SJSA1 (cell line): ENCODE data around the gene LGALS1. TPM values are rescaled to one million over a fixed set of nuclear protein-coding genes. Genes with fewer than 3 reads are reported as not detected.
"Not testable (repeated sequence)": the region's sequence is repeated elsewhere in the genome, so short reads cannot be mapped to it uniquely, and the experiment has no call there.

Experiments used
- DNase-seq, 2 experiments: peaks; one replicate each; pipeline ENCODE4 v3.0.0-alpha.2; 2015 to 2020; ENCODE audit warnings: low spot score in 2 of 2, low read depth in 1 of 2
- H3K27ac ChIP-seq: fragments of 250-450 bp; sonication (Bioruptor Pico); 2 replicates; pipeline ENCODE4 v1.5.1; 2020; ENCODE audit warnings: mild to moderate bottlenecking, moderate library complexity
- H3K27me3 ChIP-seq: fragments of 250-450 bp; sonication (Bioruptor Pico); replicated peaks from 2 replicates; pipeline ENCODE4 v1.5.1; 2020; ENCODE audit warnings: mild to moderate bottlenecking, moderate library complexity
- H3K36me3 ChIP-seq: fragments of 250-450 bp; sonication (Bioruptor Pico); 2 replicates; pipeline ENCODE4 v1.5.1; 2020; ENCODE audit warnings: mild to moderate bottlenecking
- H3K4me1 ChIP-seq: fragments of 250-450 bp; sonication (Bioruptor Pico); replicated peaks from 2 replicates; pipeline ENCODE4 v1.6.1; 2021; ENCODE audit warnings: mild to moderate bottlenecking
- H3K4me3 ChIP-seq: fragments of 250-450 bp; sonication (Bioruptor Pico); 2 replicates; pipeline ENCODE4 v1.5.1; 2020; ENCODE audit warnings: mild to moderate bottlenecking
- H3K9me3 ChIP-seq: fragments of 250-450 bp; sonication (Bioruptor Pico); replicated peaks from 2 replicates; pipeline ENCODE4 v1.5.1; 2020; ENCODE audit warnings: mild to moderate bottlenecking
- total RNA-seq: library from RNA; depleted of rRNA; stranded (reverse); fragments of >200 nt; shearing (Covaris generic); gene quantifications from 2 replicates; pipeline ENCODE4 v1.2.3, GENCODE V29; 2014

The LGALS1 gene
- total RNA-seq, 1 experiment from 2014 or later: 5,490 TPM

- H3K36me3 ChIP-seq: peaks cover 21% of the 10 kb centered on the region
- H3K27ac ChIP-seq: no peak overlapping the region
- H3K9me3 ChIP-seq: no peaks in the 10 kb centered on the region
- DNase-seq: no peak
- H3K27me3 ChIP-seq: no peaks in the 10 kb centered on the region
- H3K4me3 ChIP-seq: no peak overlapping the region
- peaks cover 8% of the 10 kb centered on the region for H3K4me1 ChIP-seq
Measured at GRCh38 chr22:37697538-37697835, 22.1 kb downstream of the LGALS1 start.

GRCh38 chr22:37701141-37701786 is 25.8 kb downstream of the LGALS1 start:
- Histone ChIP-seq H3K27me3 (no peaks in the 10 kb centered on the region), H3K36me3 (no peaks in the 10 kb centered on the region), H3K9me3 (no peaks in the 10 kb centered on the region), H3K4me3 (no peak overlapping the region), H3K27ac (no peak overlapping the region), H3K4me1 (peaks cover 8% of the 10 kb centered on the region)
- DNase-seq: no peak

GRCh38 chr22:37703906-37704305 is 28.5 kb downstream of the LGALS1 start:
- no peak for DNase-seq

GRCh38 chr22:37704645-37705044 is 29.2 kb downstream of the LGALS1 start:
- Histone ChIP-seq H3K9me3 (no peaks in the 10 kb centered on the region), H3K27ac (no peak overlapping the region), H3K36me3 (no peaks in the 10 kb centered on the region), H3K4me1 (no peaks in the 10 kb centered on the region), H3K27me3 (no peaks in the 10 kb centered on the region), H3K4me3 (no peak overlapping the region)
- no peak for DNase-seq

More at GRCh38 chr22:37703906-37704305, 28.5 kb downstream of the LGALS1 start:
- Histone ChIP-seq H3K36me3 (no peaks in the 10 kb centered on the region), H3K9me3 (no peaks in the 10 kb centered on the region), H3K4me3 (no peak overlapping the region), H3K27ac (no peak overlapping the region), H3K4me1 (no peaks in the 10 kb centered on the region), H3K27me3 (no peaks in the 10 kb centered on the region)

GRCh38 chr22:37705205-37705604 is 29.8 kb downstream of the LGALS1 start:
- no peaks in the 10 kb centered on the region for H3K9me3 ChIP-seq
- H3K36me3 ChIP-seq: no peaks in the 10 kb centered on the region
- no peaks in the 10 kb centered on the region for H3K4me1 ChIP-seq
- DNase-seq: no peak
- H3K27me3 ChIP-seq: no peaks in the 10 kb centered on the region
- H3K27ac ChIP-seq: no peak overlapping the region
- H3K4me3 ChIP-seq: no peak overlapping the region

- no peaks in the 10 kb centered on the region for H3K27me3 ChIP-seq
- DNase-seq: no peak
- no peaks in the 10 kb centered on the region for H3K36me3 ChIP-seq
- no peak overlapping the region for H3K27ac ChIP-seq
- H3K4me1 ChIP-seq: no peaks in the 10 kb centered on the region
- H3K4me3 ChIP-seq: no peak overlapping the region
- no peaks in the 10 kb centered on the region for H3K9me3 ChIP-seq
Measured at GRCh38 chr22:37708580-37709444, 33.4 kb downstream of the LGALS1 start.

- no peak for DNase-seq
- H3K27me3 ChIP-seq: no peaks in the 10 kb centered on the region
- H3K4me1 ChIP-seq: no peaks in the 10 kb centered on the region
- H3K9me3 ChIP-seq: no peaks in the 10 kb centered on the region
- no peak overlapping the region for H3K27ac ChIP-seq
- no peak overlapping the region for H3K4me3 ChIP-seq
- no peaks in the 10 kb centered on the region for H3K36me3 ChIP-seq
Measured at GRCh38 chr22:37709445-37709765, 34.0 kb downstream of the LGALS1 start.

- H3K27ac ChIP-seq: no peak overlapping the region
- H3K9me3 ChIP-seq: no peaks in the 10 kb centered on the region
- H3K4me3 ChIP-seq: no peak overlapping the region
- DNase-seq: no peak
- no peaks in the 10 kb centered on the region for H3K4me1 ChIP-seq
- no peaks in the 10 kb centered on the region for H3K36me3 ChIP-seq
- H3K27me3 ChIP-seq: no peaks in the 10 kb centered on the region
Measured at GRCh38 chr22:37710675-37711074, 35.2 kb downstream of the LGALS1 start.

- Histone ChIP-seq H3K27me3 (no peaks in the 10 kb centered on the region), H3K27ac (no peak overlapping the region), H3K36me3 (no peaks in the 10 kb centered on the region), H3K4me1 (no peaks in the 10 kb centered on the region), H3K9me3 (no peaks in the 10 kb centered on the region), H3K4me3 (no peak overlapping the region)
- DNase-seq: no peak
Measured at GRCh38 chr22:37711490-37711889, 36.1 kb downstream of the LGALS1 start.

- H3K27me3 ChIP-seq: no peaks in the 10 kb centered on the region
- no peaks in the 10 kb centered on the region for H3K4me1 ChIP-seq
- DNase-seq: no peak
- no peaks in the 10 kb centered on the region for H3K9me3 ChIP-seq
- no peak overlapping the region for H3K4me3 ChIP-seq
- H3K27ac ChIP-seq: no peak overlapping the region
- H3K36me3 ChIP-seq: no peaks in the 10 kb centered on the region
Measured at GRCh38 chr22:37713761-37714160, 38.3 kb downstream of the LGALS1 start.

- no peak for DNase-seq
- no peaks in the 10 kb centered on the region for H3K36me3 ChIP-seq
- no peaks in the 10 kb centered on the region for H3K9me3 ChIP-seq
- no peak overlapping the region for H3K27ac ChIP-seq
- H3K27me3 ChIP-seq: no peaks in the 10 kb centered on the region
- H3K4me1 ChIP-seq: no peaks in the 10 kb centered on the region
- no peak overlapping the region for H3K4me3 ChIP-seq
Measured at GRCh38 chr22:37714634-37715033, 39.2 kb downstream of the LGALS1 start.

- Histone ChIP-seq H3K4me1 (no peaks in the 10 kb centered on the region), H3K9me3 (no peaks in the 10 kb centered on the region), H3K36me3 (no peaks in the 10 kb centered on the region), H3K27ac (no peak overlapping the region), H3K27me3 (no peaks in the 10 kb centered on the region), H3K4me3 (no peak overlapping the region)
- no peak for DNase-seq
Measured at GRCh38 chr22:37715760-37716159, 40.3 kb downstream of the LGALS1 start.

GRCh38 chr22:37716708-37717107 is 41.3 kb downstream of the LGALS1 start:
- Histone ChIP-seq H3K27ac (no peak overlapping the region), H3K4me1 (no peaks in the 10 kb centered on the region), H3K4me3 (no peak overlapping the region), H3K9me3 (no peaks in the 10 kb centered on the region), H3K36me3 (no peaks in the 10 kb centered on the region), H3K27me3 (no peaks in the 10 kb centered on the region)
- no peak for DNase-seq

GRCh38 chr22:37717235-37717634 is 41.8 kb downstream of the LGALS1 start:
- not testable (repeated sequence) for H3K27ac ChIP-seq, H3K4me1 ChIP-seq, H3K4me3 ChIP-seq, DNase-seq, H3K27me3 ChIP-seq, H3K9me3 ChIP-seq, H3K36me3 ChIP-seq
